HepG2 (cell line): ENCODE measurements around the gene NCKAP5L. TPM values are rescaled to one million over a fixed set of nuclear protein-coding genes. Genes with fewer than 3 reads are reported as not detected.

ENCODE experiments used
- ATAC-seq: fragments of 200-7000 bp; cut with Tn5 transposase; 3 replicates; pipeline ENCODE4 v1.9.1; 2020; ENCODE audit warnings: mild to moderate bottlenecking, moderate library complexity
- BruUV-seq: library from RNA; stranded (reverse); fragments of 400-500 nt; replicated peaks from 2 replicates; lab custom pipeline; 2021; lab: Mats Ljungman, UMichigan
- CTCF ChIA-PET: fragments of 300-600 bp; formaldehyde crosslinking; extraction: SDS; loops from one replicate; lab custom pipeline; 2021; ENCODE audit warnings: low total read pairs, inconsistent platforms, low intra/inter-chr PET ratio; lab: Yijun Ruan, JAX
- POLR2A ChIA-PET: fragments of 350-600 bp; sonication (Branson Sonifier 250); formaldehyde crosslinking; loops from one replicate; lab custom pipeline; 2020; ENCODE audit warnings: antibody characterized with exemption, inconsistent platforms; lab: Yijun Ruan, JAX
- DNase-seq: peaks from one replicate; pipeline ENCODE4 v3.0.0-alpha.2; 2015; ENCODE audit warnings: low spot score
- FAIRE-seq: peaks from 3 replicates; lab custom pipeline; 2011; peaks lifted over from hg19 to GRCh38; lab: Jason Lieb, UNC
- H2AFZ ChIP-seq: one replicate; pipeline ENCODE4 v1.6.1; 2011; ENCODE audit warnings: low read length, inconsistent platforms
- H3K27ac ChIP-seq: fragments of 300-600 bp; 3 replicates; pipeline ENCODE4 v1.8.0; 2011; ENCODE audit warnings: mixed run types, mild to moderate bottlenecking, mixed read lengths, low read length, inconsistent platforms; ENCODE audit not compliant: insufficient read depth; ENCODE audit errors: extremely low read length
- H3K27me3 ChIP-seq, 2 experiments: fragments of 200-600 bp in 1 of 2; 2 replicates in 1 of 2; 3 replicates in 1 of 2; pipeline versions ENCODE4 v1.6.0 to v1.8.0; 2011; ENCODE audit warnings: low read length in 2 of 2, mild to moderate bottlenecking in 2 of 2, moderate library complexity in 2 of 2, inconsistent platforms in 1 of 2; ENCODE audit not compliant: insufficient read depth in 2 of 2, control insufficient read depth in 1 of 2
- H3K36me3 ChIP-seq, 2 experiments: fragments of 200-600 bp in 1 of 2; replicated peaks in 1 of 2; 2 replicates in 1 of 2; 3 replicates in 1 of 2; pipeline versions ENCODE4 v1.5.1 to v1.8.0; 2011; ENCODE audit warnings: low read length in 2 of 2, inconsistent platforms in 1 of 2; ENCODE audit not compliant: insufficient read depth in 2 of 2, control insufficient read depth in 1 of 2
- H3K4me1 ChIP-seq: 2 replicates; pipeline ENCODE4 v1.5.1; 2012; ENCODE audit warnings: low read length, inconsistent platforms; ENCODE audit not compliant: insufficient read depth
- H3K4me2 ChIP-seq: 2 replicates; pipeline ENCODE4 v1.6.0; 2011; ENCODE audit warnings: low read depth, low read length, inconsistent platforms
- H3K4me3 ChIP-seq, 3 experiments: fragments of 200-600 bp in 1 of 3; sonication (generic), shearing (Covaris generic) in 1 of 3; replicated peaks in 1 of 3; 2 replicates each; pipeline ENCODE4 v1.5.1; 2011 to 2016; ENCODE audit warnings: low read length in 3 of 3, inconsistent platforms in 2 of 3, low read depth in 2 of 3, mild to moderate bottlenecking in 2 of 3, control low read depth in 1 of 3, mixed read lengths in 1 of 3; ENCODE audit not compliant: insufficient read depth in 1 of 3
- H3K79me2 ChIP-seq: one replicate; pipeline ENCODE4 v1.6.1; 2011; ENCODE audit warnings: low read length, inconsistent platforms; ENCODE audit not compliant: insufficient read depth
- H3K9ac ChIP-seq: 2 replicates; pipeline ENCODE4 v1.6.0; 2011; ENCODE audit warnings: mild to moderate bottlenecking, low read depth, low read length, inconsistent platforms; ENCODE audit not compliant: insufficient read depth
- H3K9me3 ChIP-seq: 2 replicates; pipeline ENCODE4 v1.5.1; 2012; ENCODE audit warnings: mild to moderate bottlenecking, low read length
- H4K20me1 ChIP-seq: 2 replicates; pipeline ENCODE4 v1.6.0; 2011; ENCODE audit warnings: inconsistent platforms, mild to moderate bottlenecking, low read length, moderate library complexity; ENCODE audit not compliant: insufficient read depth
- BCLAF1 ChIP-seq: fragments of 450-650 bp; IDR thresholded peaks from 2 replicates; pipeline ENCODE4 v1.6.1; 2017; ENCODE audit warnings: mild to moderate bottlenecking
- CHD4 ChIP-seq: fragments of 200-600 bp; sonication (generic); IDR thresholded peaks from 2 replicates; pipeline ENCODE4 v1.7.0; 2017; ENCODE audit warnings: mild to moderate bottlenecking, low read length, borderline replicate concordance
- EHMT2 ChIP-seq: fragments of 200-600 bp; sonication (generic); IDR thresholded peaks from 2 replicates; pipeline ENCODE4 v1.7.0; 2017; ENCODE audit warnings: antibody characterized with exemption, low read depth, low read length, borderline replicate concordance
- FOXA1 ChIP-seq, 2 experiments: fragments of 450-650 bp in 1 of 2; sonication (generic) in 1 of 2; formaldehyde crosslinking in 1 of 2; IDR thresholded peaks; 2 replicates each; pipeline versions ENCODE4 v1.4.0 to v1.6.1; 2016 to 2020; ENCODE audit warnings: missing genetic modification reagents in 1 of 2
- GTF3A ChIP-seq: sonication (generic); formaldehyde crosslinking; conservative IDR thresholded peaks from 2 replicates; pipeline ENCODE4 v1.4.0; 2020; ENCODE audit warnings: mild to moderate bottlenecking, missing genetic modification reagents
- RFXAP ChIP-seq: sonication (generic); formaldehyde crosslinking; IDR thresholded peaks from 2 replicates; pipeline ENCODE4 v1.4.0; 2020; ENCODE audit warnings: missing genetic modification reagents, borderline replicate concordance
- SNRNP70 ChIP-seq: fragments of 200-400 bp; formaldehyde crosslinking; IDR thresholded peaks from 2 replicates; pipeline ENCODE4 v1.6.1; 2017; ENCODE audit warnings: mild to moderate bottlenecking, low read depth, low read length, moderate library complexity
- THRA ChIP-seq: sonication (generic); formaldehyde crosslinking; IDR thresholded peaks from 2 replicates; pipeline ENCODE4 v1.4.0; 2020; ENCODE audit warnings: missing genetic modification reagents, borderline replicate concordance
- ZMYM2 ChIP-seq: sonication (generic); formaldehyde crosslinking; IDR thresholded peaks from 2 replicates; pipeline ENCODE4 v1.8.0; 2022; ENCODE audit warnings: mild to moderate bottlenecking, missing genetic modification reagents
- ZNF264 ChIP-seq: sonication (generic); formaldehyde crosslinking; IDR thresholded peaks from 2 replicates; pipeline ENCODE4 v1.4.0; 2020; ENCODE audit warnings: missing genetic modification reagents
- ZNF274 ChIP-seq: sonication (generic); formaldehyde crosslinking; IDR thresholded peaks from 2 replicates; pipeline ENCODE4 v1.5.1; 2020; ENCODE audit warnings: mild to moderate bottlenecking, missing genetic modification reagents
- ZNF543 ChIP-seq: sonication (generic); formaldehyde crosslinking; IDR thresholded peaks from 2 replicates; pipeline ENCODE4 v1.4.0; 2020; ENCODE audit warnings: mild to moderate bottlenecking, missing genetic modification reagents
- ZNF546 ChIP-seq: sonication (generic); formaldehyde crosslinking; conservative IDR thresholded peaks from 2 replicates; pipeline ENCODE4 v1.8.1; 2023; ENCODE audit warnings: mild to moderate bottlenecking, missing genetic modification reagents
- ZNF616 ChIP-seq: sonication (generic); formaldehyde crosslinking; IDR thresholded peaks from 2 replicates; pipeline ENCODE4 v1.5.0; 2020; ENCODE audit warnings: low read depth, mild to moderate bottlenecking, missing genetic modification reagents
- WGBS: methylation state at CpG from one replicate; pipeline ENCODE4 v1.1.6; 2017; ENCODE audit warnings: low lambda C conversion rate; 5-methylcytosine and 5-hydroxymethylcytosine counted together
- in situ Hi-C: cut with HindIII; loops from 2 replicates; pipeline ENCODE4 v1.10.0; 2017; ENCODE audit warnings: low pct_unique_long_range_greater_than_20kb; ENCODE audit not compliant: extremely low pct_ligation_motif_present
- intact Hi-C: fragments of 100-400 bp; cut with micrococcal nuclease; formaldehyde crosslinking; loops from one replicate; pipeline ENCODE4 v1.10.0; 2022; ENCODE audit not compliant: unreplicated experiment
- polyA plus RNA-seq, 8 experiments: library from polyadenylated mRNA; depleted of rRNA in 3 of 8; stranded (reverse) in 7 of 8; unstranded in 1 of 8; fragments of >200 nt; fragmentation: Illumina TruSeq in 4 of 8; extraction: Trizol in 4 of 8; gene quantifications; 2 replicates each; pipeline versions ENCODE4 v1.2.1 to v1.2.3, GENCODE V29; 2011 to 2016; ENCODE audit warnings: low read depth in 4 of 8, missing spikeins in 1 of 8, mixed read lengths in 1 of 8; ENCODE audit not compliant: insufficient read depth in 1 of 8
- total RNA-seq, 5 experiments: library from RNA; depleted of rRNA; stranded (reverse); fragments of >200 nt; fragmentation: Illumina TruSeq; extraction: Trizol; gene quantifications; 2 replicates each; pipeline ENCODE4 v1.2.3, GENCODE V29; 2016; ENCODE audit warnings: low read depth in 1 of 5

The NCKAP5L gene
- total and polyA plus RNA-seq, 2 of the 13 experiments (the other 11 are each of a cell fraction or from before 2014, with no cell fraction given), result 4.1 to 9.0 TPM

- H3K27ac ChIP-seq, result no peak overlapping the region
- ATAC-seq, result no peak
- no peak overlapping the region for H3K4me2 ChIP-seq
- BruUV-seq, result no TSS peak
- H3K36me3 ChIP-seq, result no peaks in the 10 kb centered on the region
- in situ Hi-C loops, result loop anchor here (10.0 kb wide), 1 partner anchor 57 kb away; no protein-coding TSS in a partner anchor
- DNase-seq, result no peak
- peaks cover 16% of the 10 kb centered on the region for H3K4me1 ChIP-seq
- H2AFZ ChIP-seq, result no peak overlapping the region
- peaks cover 0 to 4% of the 10 kb centered on the region in 2 experiments; a peak in 1 of 5 replicates for H3K27me3 ChIP-seq
- no peaks in the 10 kb centered on the region for H3K79me2 ChIP-seq
- CTCF ChIA-PET, result interaction anchor here (1.4 to 4.4 kb wide), 3 partner anchors 36 to 140 kb away, joined by 4 to 39 read pairs (median 16); partner anchors contain the start of gene TMBIM6
- POLR2A ChIA-PET, result interaction anchor here (2.2 kb wide), 1 partner anchor 36 kb away, joined by 12 read pairs; the partner anchor contains the start of gene TMBIM6
- no peaks in the 10 kb centered on the region for H3K9me3 ChIP-seq
- intact Hi-C loops, result loop anchor here (10.0 kb wide), 1 partner anchor 53 kb away; no protein-coding TSS in a partner anchor
- no peaks in the 10 kb centered on the region for H4K20me1 ChIP-seq
- 38% methylated on average over 3 of the region's 3 CpGs for WGBS
- no peak overlapping the region for H3K9ac ChIP-seq
- TF ChIP-seq SNRNP70 (no peak), RFXAP (no peak), CHD4 (no peak), ZMYM2 (CRISPR knock-in tag) (no peak)
- no peak overlapping the region for H3K4me3 ChIP-seq
- no peak for FAIRE-seq
Observed at GRCh38 chr12:49777341-49777740, 50.9 kb downstream of the NCKAP5L start.

- FAIRE-seq (no peak), DNase-seq (no peak), ATAC-seq (no peak)
- no peak overlapping the region for H3K4me3 ChIP-seq
- no peak overlapping the region for H3K27ac ChIP-seq
- no peak overlapping the region for H3K9ac ChIP-seq
- intact Hi-C loops, result loop anchor here (1.0 to 10.0 kb wide), 3 partner anchors 52 to 90 kb away; no protein-coding TSS in a partner anchor
- peak overlapping the region; percentile 54; the same call in 1 of the 2 replicates for H3K4me2 ChIP-seq
- H3K79me2 ChIP-seq, result no peaks in the 10 kb centered on the region
- POLR2A ChIA-PET, result interaction anchor here (2.2 kb wide), 1 partner anchor 35 kb away, joined by 12 read pairs; the partner anchor contains the start of gene TMBIM6
- BruUV-seq, result no TSS peak
- in situ Hi-C loops, result loop anchor here (10.0 kb wide), 1 partner anchor 58 kb away; no protein-coding TSS in a partner anchor
- WGBS, result 50% methylated on average over 5 of the region's 5 CpGs
- no peaks in the 10 kb centered on the region for H3K36me3 ChIP-seq
- no peaks in the 10 kb centered on the region for H4K20me1 ChIP-seq
- H3K27me3 ChIP-seq, result peaks cover 0 to 4% of the 10 kb centered on the region in 2 experiments; a peak in 1 of 5 replicates
- CTCF ChIA-PET, result interaction anchor here (1.4 to 4.4 kb wide), 3 partner anchors 36 to 90 kb away, joined by 7 to 39 read pairs (median 16); partner anchors contain the start of gene TMBIM6
- H3K4me1 ChIP-seq, result peaks cover 16% of the 10 kb centered on the region
- no peak overlapping the region for H2AFZ ChIP-seq
- H3K9me3 ChIP-seq, result no peaks in the 10 kb centered on the region
- TF ChIP-seq ZNF264 (CRISPR knock-in tag) (no peak), EHMT2 (no peak), ZNF274 (CRISPR knock-in tag) (no peak), FOXA1 (IDR thresholded peaks at IDR 0.05) (no peak), FOXA1 (CRISPR knock-in tag; IDR thresholded peaks at IDR 0.05) (no peak), BCLAF1 (no peak), ZNF543 (CRISPR knock-in tag) (no peak), ZNF546 (no peak), ZNF616 (no peak), THRA (no peak), GTF3A (CRISPR knock-in tag) (no peak)
Observed at GRCh38 chr12:49776858-49777257, 51.4 kb downstream of the NCKAP5L start.
